Esophagus mucosa (tissue), 1 donor: Measurements from ENCODE around the gene GPR139. TPM values are rescaled to one million over a fixed set of nuclear protein-coding genes. Genes with fewer than 3 reads are reported as not detected.

ENCODE experiments used
- ATAC-seq: fragments of 200-7000 bp; cut with Tn5 transposase; one replicate; pipeline ENCODE4 v1.9.1; 2020
- total RNA-seq: library from RNA; stranded (reverse); gene quantifications from one replicate; pipeline ENCODE4 v1.2.4, GENCODE V29; 2023
- donor health status: DM: yes; HTN: yes; CAD: no.

The GPR139 gene
- total RNA-seq = not detected

GRCh38 chr16:20073203-20074098 is at the start of gene GPR139:
TSS of gene GPR139 (minus strand) at chr16:20073890. CDS start at chr16:20073616, 274 bp downstream.
- no peak for ATAC-seq

- no peak for ATAC-seq
These were observed 48.3 kb upstream of the GPR139 start for GRCh38 chr16:20122011-20122410.

GRCh38 chr16:20114356-20114755 is 40.7 kb upstream of the GPR139 start:
- ATAC-seq = peak; percentile 87

GRCh38 chr16:20111143-20111542 is 37.5 kb upstream of the GPR139 start:
- ATAC-seq = no peak

- ATAC-seq = no peak
These were observed 33.4 kb upstream of the GPR139 start for GRCh38 chr16:20107083-20107482.

GRCh38 chr16:20104563-20105183 is 31.0 kb upstream of the GPR139 start:
- no peak for ATAC-seq

GRCh38 chr16:20102521-20102920 is 28.8 kb upstream of the GPR139 start:
- ATAC-seq = no peak

GRCh38 chr16:20102021-20102420 is 28.3 kb upstream of the GPR139 start:
- no peak for ATAC-seq

GRCh38 chr16:20099375-20099774 is 25.7 kb upstream of the GPR139 start:
- no peak for ATAC-seq

- ATAC-seq = no peak
These were observed 20.5 kb upstream of the GPR139 start for GRCh38 chr16:20094157-20094556.

- ATAC-seq = no peak
These were observed 15.7 kb upstream of the GPR139 start for GRCh38 chr16:20089246-20089965.

- no peak for ATAC-seq
These were observed 11.0 kb upstream of the GPR139 start for GRCh38 chr16:20084624-20085226.

- no peak for ATAC-seq
These were observed 5.4 kb upstream of the GPR139 start for GRCh38 chr16:20079106-20079505.

- no peak for ATAC-seq
These were observed 1.6 kb upstream of the GPR139 start for GRCh38 chr16:20075243-20075642.

- no peak for ATAC-seq
These were observed 655 bp upstream of the GPR139 start for GRCh38 chr16:20074099-20074991.

- ATAC-seq = no peak
These were observed 852 bp downstream of the GPR139 start for GRCh38 chr16:20072874-20073202.

- ATAC-seq = no peak
These were observed 1.4 kb downstream of the GPR139 start for GRCh38 chr16:20072146-20072873.

- ATAC-seq = no peak
These were observed 8.8 kb downstream of the GPR139 start for GRCh38 chr16:20064931-20065330.

GRCh38 chr16:20064520-20064919 is 9.2 kb downstream of the GPR139 start:
- ATAC-seq = no peak

- ATAC-seq = no peak
These were observed 12.6 kb downstream of the GPR139 start for GRCh38 chr16:20061132-20061531.

- no peak for ATAC-seq
These were observed 17.3 kb downstream of the GPR139 start for GRCh38 chr16:20056436-20056835.
